HG03103 (cell line): ENCODE results near the gene FCRLB.
"Not testable (repeated sequence)": the region's sequence is repeated elsewhere in the genome, so short reads cannot be mapped to it uniquely, and the experiment has no call there.

ENCODE experiments used
- ATAC-seq: cut with Tn5 transposase; IDR thresholded peaks from one replicate; pipeline ENCODE4 v1.9.1; 2021; ENCODE audit warnings: low read depth; ENCODE audit not compliant: unreplicated experiment

Gene FCRLB

GRCh38 chr1:161737625-161738024, 16.3 kb downstream of the FCRLB start:
- no peak for ATAC-seq

GRCh38 chr1:161738627-161739287, 17.4 kb downstream of the FCRLB start:
- ATAC-seq, result peak; percentile 58

- no peak for ATAC-seq
These were observed 18.7 kb downstream of the FCRLB start for GRCh38 chr1:161739865-161740566.

GRCh38 chr1:161740921-161741320, 19.6 kb downstream of the FCRLB start:
- no peak for ATAC-seq

- no peak for ATAC-seq
These were observed 21.9 kb downstream of the FCRLB start for GRCh38 chr1:161743231-161743630.

GRCh38 chr1:161747801-161748200, 26.5 kb downstream of the FCRLB start:
- no peak for ATAC-seq

GRCh38 chr1:161749509-161750407, 28.4 kb downstream of the FCRLB start, which contains the start of gene DUSP12:
Gene DUSP12 (plus strand): TSS chr1:161749786. CDS start chr1:161749802, 16 bp downstream.
- peak; percentile 97 for ATAC-seq

- no peak for ATAC-seq
These were observed 42.3 kb downstream of the FCRLB start for GRCh38 chr1:161763522-161764098.

- peak; percentile 59 for ATAC-seq
These were observed 45.0 kb downstream of the FCRLB start, which contains the start of gene ATF6 for GRCh38 chr1:161766102-161766981. Gene ATF6 (plus strand): TSS chr1:161766320. CDS start chr1:161766361, 41 bp downstream.

- no peak for ATAC-seq
These were observed 47.1 kb downstream of the FCRLB start for GRCh38 chr1:161768461-161768860.

- ATAC-seq, result no peak
These were observed 47.8 kb downstream of the FCRLB start for GRCh38 chr1:161768986-161769672.

GRCh38 chr1:161769673-161770045, 48.3 kb downstream of the FCRLB start:
- not testable (repeated sequence) for ATAC-seq

- no peak for ATAC-seq
These were observed 48.9 kb downstream of the FCRLB start for GRCh38 chr1:161770250-161770649.

GRCh38 chr1:161771161-161771560, 49.8 kb downstream of the FCRLB start:
- ATAC-seq, result no peak

- no peak for ATAC-seq
These were observed 50.6 kb downstream of the FCRLB start for GRCh38 chr1:161771973-161772372.

GRCh38 chr1:161772397-161772796, 51.1 kb downstream of the FCRLB start:
- ATAC-seq, result no peak

- ATAC-seq, result no peak
These were observed 52.4 kb downstream of the FCRLB start for GRCh38 chr1:161773791-161774190.

- no peak for ATAC-seq
These were observed 55.9 kb downstream of the FCRLB start for GRCh38 chr1:161777261-161777660.
